HUES48 (cell line): ENCODE data around the gene MMUT.
"Not testable (repeated sequence)": the region's sequence is repeated elsewhere in the genome, so short reads cannot be mapped to it uniquely, and the experiment has no call there.

ENCODE experiments used
- H3K27ac ChIP-seq: one replicate; pipeline ENCODE4 v1.7.0; 2013; ENCODE audit warnings: low read depth, low read length, inconsistent platforms
- H3K27me3 ChIP-seq: 2 replicates; pipeline ENCODE4 v1.6.1; 2013; ENCODE audit warnings: mild to moderate bottlenecking, low read length; ENCODE audit not compliant: control insufficient read depth, insufficient read depth
- H3K36me3 ChIP-seq: 2 replicates; pipeline ENCODE4 v1.6.1; 2013; ENCODE audit warnings: low read length; ENCODE audit not compliant: control insufficient read depth, insufficient read depth
- H3K4me1 ChIP-seq: 2 replicates; pipeline ENCODE4 v1.6.1; 2013; ENCODE audit warnings: mild to moderate bottlenecking, low read length; ENCODE audit not compliant: control insufficient read depth, insufficient read depth
- H3K4me3 ChIP-seq: 2 replicates; pipeline ENCODE4 v1.5.1; 2013; ENCODE audit warnings: mild to moderate bottlenecking, low read depth, low read length
- H3K9ac ChIP-seq: 2 replicates; pipeline ENCODE4 v1.6.1; 2013; ENCODE audit warnings: mild to moderate bottlenecking, low read depth, low read length, moderate library complexity
- H3K9me3 ChIP-seq: 2 replicates; pipeline ENCODE4 v1.6.1; 2013; ENCODE audit warnings: low read length; ENCODE audit not compliant: control insufficient read depth, insufficient read depth

The MMUT gene

DNA sequence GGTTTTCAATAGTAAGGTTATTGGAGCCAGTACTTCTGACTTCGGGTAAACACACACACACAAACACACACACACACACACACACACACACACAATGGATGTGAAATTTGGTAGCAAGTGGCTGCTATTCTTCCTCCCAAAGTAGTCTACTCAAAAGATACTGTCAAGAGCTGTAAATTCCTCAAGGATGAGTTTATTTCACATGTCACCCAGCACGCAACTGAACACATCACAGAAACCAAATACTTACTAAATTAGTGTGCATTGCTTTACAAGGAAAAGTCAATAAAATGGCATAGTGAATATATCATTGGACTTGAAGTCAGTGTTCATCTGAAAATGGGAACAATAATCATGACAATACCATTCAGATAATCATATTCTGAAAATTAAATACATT, 32.9 kb downstream of the MMUT start:
- H3K27me3 ChIP-seq = no peaks in the 10 kb centered on the region
- H3K9me3 ChIP-seq = no peaks in the 10 kb centered on the region
- no peak overlapping the region for H3K9ac ChIP-seq
- no peak overlapping the region for H3K27ac ChIP-seq
- peaks cover 24% of the 10 kb centered on the region for H3K36me3 ChIP-seq
- no peak overlapping the region for H3K4me3 ChIP-seq
- no peaks in the 10 kb centered on the region for H3K4me1 ChIP-seq

GRCh38 chr6:49423817-49424216, 39.2 kb downstream of the MMUT start:
- H3K9ac ChIP-seq = no peak overlapping the region
- H3K4me3 ChIP-seq = no peak overlapping the region
- no peaks in the 10 kb centered on the region for H3K9me3 ChIP-seq
- H3K4me1 ChIP-seq = peaks cover 7% of the 10 kb centered on the region; the same call in 1 of the 2 replicates
- H3K36me3 ChIP-seq = no peaks in the 10 kb centered on the region
- no peaks in the 10 kb centered on the region for H3K27me3 ChIP-seq
- H3K27ac ChIP-seq = no peak overlapping the region

- Histone ChIP-seq H3K36me3 (no peaks in the 10 kb centered on the region), H3K27me3 (no peaks in the 10 kb centered on the region), H3K27ac (no peak overlapping the region), H3K9me3 (no peaks in the 10 kb centered on the region), H3K4me1 (0 out of 2 replicates have a peak, but pooled peaks cover 2% of the 10 kb centered on the region), H3K9ac (no peak overlapping the region), H3K4me3 (no peak overlapping the region)
Measured at GRCh38 chr6:49416195-49416594, 46.9 kb downstream of the MMUT start.

DNA sequence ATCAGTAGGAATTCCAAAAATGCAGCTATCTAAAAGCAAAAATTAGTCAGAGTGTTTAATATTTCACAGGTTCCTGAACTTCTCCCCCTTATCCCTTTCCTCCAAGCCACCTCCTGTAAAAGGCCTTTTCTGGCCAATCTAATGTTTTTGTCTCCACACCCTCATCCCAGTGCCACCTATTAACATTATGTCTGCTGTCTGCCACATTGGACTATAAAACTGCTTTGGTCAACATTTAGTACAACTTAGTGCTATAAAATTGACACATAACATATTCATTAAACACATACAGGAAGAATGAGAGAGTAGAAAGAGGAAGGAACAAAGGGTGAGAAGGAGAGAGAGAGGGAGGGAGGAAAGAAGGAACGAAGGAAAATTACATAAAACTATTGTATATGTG, 47.7 kb downstream of the MMUT start:
- Histone ChIP-seq H3K27ac (no peak overlapping the region), H3K9ac (no peak overlapping the region), H3K4me3 (no peak overlapping the region)

DNA sequence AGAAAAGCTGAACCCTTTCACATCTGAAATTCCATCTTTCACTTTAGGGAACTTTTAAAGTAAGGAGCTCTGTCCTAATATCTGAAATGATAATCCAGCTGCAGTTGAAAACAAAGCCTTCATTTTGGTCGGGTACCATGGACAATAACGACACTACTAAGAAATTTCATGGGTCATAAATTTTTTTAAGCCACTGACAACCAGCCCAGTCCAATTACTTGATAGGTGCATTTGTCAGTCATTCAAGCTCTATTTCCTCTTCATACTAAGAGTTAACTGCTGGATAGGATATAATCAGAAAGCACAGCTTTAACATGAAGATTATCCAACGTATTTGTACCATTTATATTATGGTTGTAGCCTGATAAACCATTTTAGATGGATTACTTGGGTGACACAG, 52.5 kb downstream of the MMUT start:
- no peaks in the 10 kb centered on the region for H3K27me3 ChIP-seq
- no peaks in the 10 kb centered on the region for H3K9me3 ChIP-seq
- no peaks in the 10 kb centered on the region for H3K36me3 ChIP-seq
- no peak overlapping the region for H3K4me3 ChIP-seq
- no peak overlapping the region for H3K9ac ChIP-seq
- no peaks in the 10 kb centered on the region for H3K4me1 ChIP-seq
- H3K27ac ChIP-seq = no peak overlapping the region

More for the DNA sequence above, 47.7 kb downstream of the MMUT start:
- Histone ChIP-seq H3K4me1 (no peaks in the 10 kb centered on the region), H3K27me3 (no peaks in the 10 kb centered on the region), H3K9me3 (no peaks in the 10 kb centered on the region), H3K36me3 (no peaks in the 10 kb centered on the region)

DNA sequence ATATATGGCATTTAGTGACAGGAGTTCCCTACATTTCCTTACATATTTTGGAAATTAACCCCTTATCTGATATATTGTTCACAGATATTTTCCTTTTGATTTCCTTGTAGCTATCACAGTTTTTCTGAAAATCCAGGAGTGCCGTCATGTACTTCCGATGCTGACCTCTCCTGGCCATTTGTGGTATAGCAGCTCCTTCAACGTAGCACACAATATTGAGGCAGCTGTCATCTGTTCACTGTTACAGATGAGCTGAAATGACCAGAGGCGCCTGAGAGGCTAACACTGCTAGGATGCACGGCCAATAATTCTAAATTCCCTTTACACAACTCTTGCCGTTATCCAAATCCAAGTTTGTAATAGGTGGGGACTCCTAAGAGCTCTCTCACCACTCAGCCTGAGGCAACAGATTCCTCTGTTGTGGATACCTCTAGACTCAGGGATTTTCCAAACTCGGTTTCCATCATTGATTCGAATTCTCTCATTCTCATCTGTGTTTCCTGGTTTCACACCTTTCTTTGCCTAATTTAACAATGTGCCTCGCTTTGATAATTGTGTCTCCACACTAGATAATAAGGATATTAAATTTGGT, 53.0 kb downstream of the MMUT start:
- Histone ChIP-seq H3K9ac (no peak overlapping the region), H3K9me3 (no peaks in the 10 kb centered on the region), H3K27me3 (no peaks in the 10 kb centered on the region), H3K36me3 (no peaks in the 10 kb centered on the region), H3K27ac (no peak overlapping the region), H3K4me1 (no peaks in the 10 kb centered on the region), H3K4me3 (no peak overlapping the region)

DNA sequence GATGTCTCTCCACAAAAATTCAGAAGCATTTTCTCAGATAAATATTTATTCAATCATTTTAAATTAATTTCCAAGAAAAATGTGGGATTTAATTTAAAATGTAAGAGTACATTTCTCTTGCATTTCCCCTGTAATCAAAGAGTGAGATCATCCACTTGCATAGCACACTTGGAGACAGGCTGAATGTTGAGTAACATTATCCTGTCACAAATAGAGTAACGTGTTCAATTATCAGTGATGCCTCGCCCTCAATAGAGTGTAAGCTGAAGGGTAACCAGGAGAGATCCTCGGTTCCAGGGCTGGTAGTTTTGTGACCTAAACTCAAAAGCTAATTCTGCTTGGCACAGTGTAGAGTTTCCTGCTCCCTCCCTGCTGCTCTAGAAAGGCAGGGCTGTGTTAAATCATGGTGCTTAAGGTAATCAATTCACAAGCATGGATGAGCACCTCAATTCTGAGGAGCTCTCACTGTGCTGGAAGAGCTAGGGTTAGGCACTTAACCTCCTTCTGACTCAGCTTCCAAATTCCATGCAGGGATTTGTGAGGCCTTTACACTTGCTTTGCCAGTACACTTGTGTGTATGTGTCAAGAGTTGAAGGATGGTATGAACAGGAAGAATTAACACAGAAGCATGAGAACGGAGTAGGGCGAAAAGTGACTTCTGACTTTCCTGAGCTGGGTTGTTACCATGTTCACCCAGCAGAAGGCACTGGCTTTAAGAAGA, 56.6 kb downstream of the MMUT start:
- no peaks in the 10 kb centered on the region for H3K36me3 ChIP-seq
- no peaks in the 10 kb centered on the region for H3K4me1 ChIP-seq

GRCh38 chr6:49401063-49401462, 62.0 kb downstream of the MMUT start:
- Histone ChIP-seq H3K27ac (no peak overlapping the region), H3K9ac (no peak overlapping the region), H3K36me3 (no peaks in the 10 kb centered on the region), H3K27me3 (no peaks in the 10 kb centered on the region), H3K9me3 (no peaks in the 10 kb centered on the region), H3K4me3 (no peak overlapping the region), H3K4me1 (no peaks in the 10 kb centered on the region)

More for the DNA sequence above, 56.6 kb downstream of the MMUT start:
- Histone ChIP-seq H3K9me3 (no peaks in the 10 kb centered on the region), H3K27me3 (no peaks in the 10 kb centered on the region), H3K27ac (no peak overlapping the region), H3K4me3 (no peak overlapping the region), H3K9ac (no peak overlapping the region)

- not testable (repeated sequence) for H3K27me3 ChIP-seq, H3K36me3 ChIP-seq, H3K9ac ChIP-seq, H3K4me1 ChIP-seq, H3K27ac ChIP-seq, H3K9me3 ChIP-seq, H3K4me3 ChIP-seq
Measured at GRCh38 chr6:49386667-49387508, 76.2 kb downstream of the MMUT start.

DNA sequence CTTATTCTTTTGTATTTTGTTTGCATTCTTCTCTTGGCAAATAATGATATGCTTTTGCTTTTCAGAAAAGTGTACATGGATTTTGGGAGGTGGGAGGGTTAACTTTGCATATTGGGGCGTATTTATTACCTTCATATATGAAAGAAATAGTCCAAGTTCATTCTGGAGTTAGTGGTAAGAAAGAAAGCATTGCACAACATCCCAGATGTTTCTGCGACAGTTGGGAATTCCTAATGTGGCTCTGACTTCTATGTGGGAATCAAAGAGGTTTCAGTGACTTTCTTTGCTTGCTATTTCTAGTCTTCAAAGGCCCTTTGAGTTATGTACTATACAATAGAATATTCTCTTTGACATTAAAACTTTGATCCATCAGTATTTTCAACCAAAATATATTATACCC, 78.1 kb downstream of the MMUT start:
- Histone ChIP-seq H3K27ac (no peak overlapping the region), H3K27me3 (no peaks in the 10 kb centered on the region), H3K4me3 (no peak overlapping the region), H3K9ac (no peak overlapping the region), H3K36me3 (no peaks in the 10 kb centered on the region), H3K4me1 (no peaks in the 10 kb centered on the region), H3K9me3 (no peaks in the 10 kb centered on the region; the same call in 1 of the 2 replicates)
